ENCODE measurements around the gene CD300LD. TPM values are rescaled to one million over a fixed set of nuclear protein-coding genes. Genes with fewer than 3 reads are reported as not detected.
"Not testable (repeated sequence)": the region's sequence is repeated elsewhere in the genome, so short reads cannot be mapped to it uniquely, and the experiment has no call there.

The CD300LD gene
- polyA plus RNA-seq, 1 donor from 2014 or later: not detected

GRCh38 chr17:74558882-74559519 lies 33.1 kb downstream of the CD300LD start:
- H3K27ac ChIP-seq (ENCODE audit: low read length): no peak overlapping the region
- H3K79me2 ChIP-seq (replicated peaks; ENCODE audit: insufficient read depth, low read length): no peaks in the 10 kb centered on the region
- no peak for TF ChIP-seq POLR2AphosphoS5 (IDR thresholded peaks at IDR 0.05)
- TF ChIP-seq TAF1 (IDR thresholded peaks at IDR 0.05; ENCODE audit: low read depth): no peak
- TF ChIP-seq SMC3 (conservative IDR thresholded peaks at IDR 0.05; ENCODE audit: poor library complexity): no peak
- no peak for TF ChIP-seq CTCF (IDR thresholded peaks at IDR 0.05; ENCODE audit: poor library complexity, severe bottlenecking)
- no peak for TF ChIP-seq EP300 (conservative IDR thresholded peaks at IDR 0.05; ENCODE audit: poor library complexity, severe bottlenecking)
- no peak for TF ChIP-seq REST (IDR thresholded peaks at IDR 0.05; ENCODE audit: borderline replicate concordance)
- TF ChIP-seq MXI1 (conservative IDR thresholded peaks at IDR 0.05; ENCODE audit: poor library complexity, severe bottlenecking): no peak
- TF ChIP-seq RAD21 (conservative IDR thresholded peaks at IDR 0.05): no peak
- TF ChIP-seq EZH2 (IDR thresholded peaks at IDR 0.05; ENCODE audit: borderline replicate concordance, insufficient read depth, low read length, poor library complexity, severe bottlenecking): no peak
- no peak overlapping the region for H3K9ac ChIP-seq (ENCODE audit: low read length)
- no peaks in the 10 kb centered on the region for H3F3A ChIP-seq (ENCODE audit: insufficient read depth, low read length, poor library complexity, severe bottlenecking)
- no peak overlapping the region for H3K4me2 ChIP-seq (ENCODE audit: low read length)
- H3K9me3 ChIP-seq (ENCODE audit: low read length): no peaks in the 10 kb centered on the region
- no peaks in the 10 kb centered on the region for H3K36me3 ChIP-seq (ENCODE audit: insufficient read depth, low read length)
- no peaks in the 10 kb centered on the region for H3K27me3 ChIP-seq (ENCODE audit: insufficient read depth, low read depth, low read length)
- no peak overlapping the region for H2AFZ ChIP-seq (ENCODE audit: low read depth, low read length)
- H3K4me3 ChIP-seq (ENCODE audit: low read length): no peak overlapping the region
- H3K9me2 ChIP-seq (ENCODE audit: insufficient read depth, low read length): no peaks in the 10 kb centered on the region
- no peaks in the 10 kb centered on the region for H4K20me1 ChIP-seq (ENCODE audit: insufficient read depth)

- H3K9me2 ChIP-seq (ENCODE audit: insufficient read depth, low read length); H3K4me3 ChIP-seq (ENCODE audit: low read length); H4K20me1 ChIP-seq (ENCODE audit: insufficient read depth); H3K9ac ChIP-seq (ENCODE audit: low read length); H3K27me3 ChIP-seq (ENCODE audit: insufficient read depth, low read depth, low read length); H3K9me3 ChIP-seq (ENCODE audit: low read length); H3F3A ChIP-seq (ENCODE audit: insufficient read depth, low read length, poor library complexity, severe bottlenecking); H3K27ac ChIP-seq (ENCODE audit: low read length); H3K79me2 ChIP-seq (replicated peaks; ENCODE audit: insufficient read depth, low read length); H3K4me2 ChIP-seq (ENCODE audit: low read length); H3K36me3 ChIP-seq (ENCODE audit: insufficient read depth, low read length); H2AFZ ChIP-seq (ENCODE audit: low read depth, low read length): not testable (repeated sequence)
Measured at GRCh38 chr17:74558402-74558801, 33.7 kb downstream of the CD300LD start.
